ENCODE data around the gene SLC6A17. TPM values are rescaled to one million over a fixed set of nuclear protein-coding genes. Genes with fewer than 3 reads are reported as not detected.

SLC6A17 gene
- 0.09 to 0.24 TPM (median 0.16 TPM) in 3 replicates for total RNA-seq (2021)
- Bru-seq, nascent RNA = percentile 10 among the genes with signal in this experiment
- long read RNA-seq, experiment 1, partial matches to known transcripts = 0 of 2 reads
- long read RNA-seq, experiment 1, other reads (novel, unspliced or antisense) = 2 of 2 reads
- long read RNA-seq, experiment 2 = 0 reads
- long read RNA-seq, experiment 3 = 0 reads

DNA sequence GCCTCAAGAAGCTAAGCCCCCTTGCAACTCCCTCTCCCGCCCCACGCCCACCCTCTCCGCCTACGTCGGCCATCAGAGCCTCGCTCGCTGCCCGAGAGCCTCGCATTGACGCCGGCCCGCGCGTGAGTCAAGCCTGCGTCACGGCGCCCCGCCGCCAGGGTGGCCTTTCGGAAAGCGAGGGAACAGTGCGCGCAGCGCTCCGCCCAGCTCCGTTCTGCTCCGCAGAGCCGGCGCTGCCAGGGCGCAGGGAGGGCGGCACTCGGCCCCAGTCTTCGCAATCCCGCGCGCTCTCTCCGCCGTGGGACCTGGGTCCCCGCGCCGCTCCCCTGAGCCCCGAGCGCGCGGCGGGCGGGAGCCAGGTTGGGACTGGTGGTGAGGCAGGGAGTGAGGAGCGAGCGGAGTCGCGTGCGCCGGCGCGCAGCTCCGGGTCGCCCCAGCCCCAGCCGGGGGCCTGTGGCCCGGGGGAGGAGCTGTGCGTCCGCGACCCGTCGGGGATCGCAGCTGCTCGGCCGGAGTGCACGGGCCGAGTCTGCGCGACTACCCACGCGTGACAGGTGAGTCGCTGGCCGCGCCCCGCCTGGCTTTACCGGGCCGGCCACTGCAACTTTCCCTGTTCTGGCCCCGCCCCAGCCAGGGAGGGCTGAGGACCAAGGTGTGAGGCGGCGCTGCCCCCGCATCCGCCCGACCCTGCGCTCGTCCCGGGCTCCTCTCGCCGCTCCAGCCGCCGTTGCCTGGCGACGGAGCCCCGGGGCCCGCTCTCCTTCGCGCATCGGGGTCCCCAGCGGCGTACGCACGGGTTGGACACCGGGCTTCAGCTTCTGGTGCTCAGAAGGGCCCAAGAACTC is at the start of gene SLC6A17:
TSS of gene SLC6A17 (plus strand) at position 165 of the 845 bp plus-strand sequence. CDS start 16,436 bp downstream, outside the sequence.
- Mint-ChIP-seq H3K9me3 (no peaks in the 10 kb centered on the region), H3K4me1 (peaks cover 6% of the 10 kb centered on the region), H3K27ac (no peak within 1 kb of the TSS), H3K4me3 (peak within 1 kb of the TSS; percentile 60), H3K36me3 (no peaks in the 10 kb centered on the region), H3K27me3 (ENCODE audit: low read depth) (peaks cover 47% of the 10 kb centered on the region)
- POLR2A ChIA-PET = interaction anchor here (0.5 kb wide), 1 partner anchor 819 kb away, joined by 3 read pairs; no protein-coding TSS in a partner anchor
- CTCF ChIA-PET = interaction anchor here (0.6 to 2.9 kb wide), 26 partner anchors 8 to 345 kb away, joined by 3 to 17 read pairs (median 4); partner anchors contain the start of genes ALX3, RBM15 and STRIP1
- ATAC-seq (peak; percentile 76), DNase-seq (ENCODE audit: low spot score) (peak; percentile 63)
- no peak for TF ChIP-seq ZNF232 (CRISPR knock-in tag; IDR thresholded peaks at IDR 0.05)
- 0 out of 2 replicates have a peak, but pooled peaks have one; percentile 15 for TF ChIP-seq FOXP1 (CRISPR knock-in tag; IDR thresholded peaks at IDR 0.05; ENCODE audit: borderline replicate concordance)
- TF ChIP-seq ETV6 (CRISPR knock-in tag; IDR thresholded peaks at IDR 0.05) = peak; percentile 48; the same call in 1 of the 2 replicates
- TF ChIP-seq NFATC4 (CRISPR knock-in tag; IDR thresholded peaks at IDR 0.05) = no peak
- peak; percentile 73; the same call in 1 of the 2 replicates for TF ChIP-seq HMGXB4 (CRISPR knock-in tag; IDR thresholded peaks at IDR 0.05)
- TF ChIP-seq KAT7 (CRISPR knock-in tag; IDR thresholded peaks at IDR 0.05; ENCODE audit: borderline replicate concordance) = 0 out of 2 replicates have a peak, but pooled peaks have one; percentile 43
- no peak for TF ChIP-seq MYBL2 (CRISPR knock-in tag; IDR thresholded peaks at IDR 0.05)
- TF ChIP-seq, protein P1, sequence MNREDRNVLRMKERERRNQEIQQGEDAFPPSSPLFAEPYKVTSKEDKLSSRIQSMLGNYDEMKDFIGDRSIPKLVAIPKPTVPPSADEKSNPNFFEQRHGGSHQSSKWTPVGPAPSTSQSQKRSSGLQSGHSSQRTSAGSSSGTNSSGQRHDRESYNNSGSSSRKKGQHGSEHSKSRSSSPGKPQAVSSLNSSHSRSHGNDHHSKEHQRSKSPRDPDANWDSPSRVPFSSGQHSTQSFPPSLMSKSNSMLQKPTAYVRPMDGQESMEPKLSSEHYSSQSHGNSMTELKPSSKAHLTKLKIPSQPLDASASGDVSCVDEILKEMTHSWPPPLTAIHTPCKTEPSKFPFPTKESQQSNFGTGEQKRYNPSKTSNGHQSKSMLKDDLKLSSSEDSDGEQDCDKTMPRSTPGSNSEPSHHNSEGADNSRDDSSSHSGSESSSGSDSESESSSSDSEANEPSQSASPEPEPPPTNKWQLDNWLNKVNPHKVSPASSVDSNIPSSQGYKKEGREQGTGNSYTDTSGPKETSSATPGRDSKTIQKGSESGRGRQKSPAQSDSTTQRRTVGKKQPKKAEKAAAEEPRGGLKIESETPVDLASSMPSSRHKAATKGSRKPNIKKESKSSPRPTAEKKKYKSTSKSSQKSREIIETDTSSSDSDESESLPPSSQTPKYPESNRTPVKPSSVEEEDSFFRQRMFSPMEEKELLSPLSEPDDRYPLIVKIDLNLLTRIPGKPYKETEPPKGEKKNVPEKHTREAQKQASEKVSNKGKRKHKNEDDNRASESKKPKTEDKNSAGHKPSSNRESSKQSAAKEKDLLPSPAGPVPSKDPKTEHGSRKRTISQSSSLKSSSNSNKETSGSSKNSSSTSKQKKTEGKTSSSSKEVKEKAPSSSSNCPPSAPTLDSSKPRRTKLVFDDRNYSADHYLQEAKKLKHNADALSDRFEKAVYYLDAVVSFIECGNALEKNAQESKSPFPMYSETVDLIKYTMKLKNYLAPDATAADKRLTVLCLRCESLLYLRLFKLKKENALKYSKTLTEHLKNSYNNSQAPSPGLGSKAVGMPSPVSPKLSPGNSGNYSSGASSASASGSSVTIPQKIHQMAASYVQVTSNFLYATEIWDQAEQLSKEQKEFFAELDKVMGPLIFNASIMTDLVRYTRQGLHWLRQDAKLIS (CRISPR knock-in tag; IDR thresholded peaks at IDR 0.05; ENCODE audit: borderline replicate concordance) = no peak
- TF ChIP-seq RELA (CRISPR knock-in tag; IDR thresholded peaks at IDR 0.05; ENCODE audit: borderline replicate concordance) = no peak
- no peak for TF ChIP-seq ZNF396 (CRISPR knock-in tag; IDR thresholded peaks at IDR 0.05; ENCODE audit: borderline replicate concordance)
- TF ChIP-seq MXD4 (CRISPR knock-in tag; IDR thresholded peaks at IDR 0.05; ENCODE audit: borderline replicate concordance) = no peak
- no peak for TF ChIP-seq GRHL2 (CRISPR knock-in tag; IDR thresholded peaks at IDR 0.05; ENCODE audit: insufficient replicate concordance, severe bottlenecking)
- TF ChIP-seq ZNF121 (CRISPR knock-in tag; IDR thresholded peaks at IDR 0.05) = no peak
- no peak for TF ChIP-seq FOXJ3 (CRISPR knock-in tag; IDR thresholded peaks at IDR 0.05; ENCODE audit: borderline replicate concordance)
- TF ChIP-seq, protein P2, sequence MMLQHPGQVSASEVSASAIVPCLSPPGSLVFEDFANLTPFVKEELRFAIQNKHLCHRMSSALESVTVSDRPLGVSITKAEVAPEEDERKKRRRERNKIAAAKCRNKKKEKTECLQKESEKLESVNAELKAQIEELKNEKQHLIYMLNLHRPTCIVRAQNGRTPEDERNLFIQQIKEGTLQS (CRISPR knock-in tag; conservative IDR thresholded peaks at IDR 0.05) = no peak
- no peak for TF ChIP-seq E2F1 (CRISPR knock-in tag; IDR thresholded peaks at IDR 0.05)
- TF ChIP-seq ZBTB21 (CRISPR knock-in tag; IDR thresholded peaks at IDR 0.05; ENCODE audit: borderline replicate concordance) = no peak
- TF ChIP-seq, protein P3, sequence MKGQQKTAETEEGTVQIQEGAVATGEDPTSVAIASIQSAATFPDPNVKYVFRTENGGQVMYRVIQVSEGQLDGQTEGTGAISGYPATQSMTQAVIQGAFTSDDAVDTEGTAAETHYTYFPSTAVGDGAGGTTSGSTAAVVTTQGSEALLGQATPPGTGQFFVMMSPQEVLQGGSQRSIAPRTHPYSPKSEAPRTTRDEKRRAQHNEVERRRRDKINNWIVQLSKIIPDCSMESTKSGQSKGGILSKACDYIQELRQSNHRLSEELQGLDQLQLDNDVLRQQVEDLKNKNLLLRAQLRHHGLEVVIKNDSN (CRISPR knock-in tag; IDR thresholded peaks at IDR 0.05) = 0 out of 2 replicates have a peak, but pooled peaks have one; percentile 14
- TF ChIP-seq ZNF219 (CRISPR knock-in tag; IDR thresholded peaks at IDR 0.05; ENCODE audit: borderline replicate concordance) = no peak
- no peak for TF ChIP-seq CTCF (IDR thresholded peaks at IDR 0.05)
- TF ChIP-seq ATF6 (CRISPR knock-in tag; IDR thresholded peaks at IDR 0.05) = no peak
- TF ChIP-seq TP53 (CRISPR knock-in tag; IDR thresholded peaks at IDR 0.05) = no peak
- 0 out of 2 replicates have a peak, but pooled peaks have one; percentile 42 for TF ChIP-seq ATF1 (CRISPR knock-in tag; IDR thresholded peaks at IDR 0.05)
